ENCODE results near the gene DUSP9. TPM values are rescaled to one million over a fixed set of nuclear protein-coding genes. Genes with fewer than 3 reads are reported as not detected.
A peak's percentile ranks its signal among the peaks of the same experiment; 100 is the strongest.
"Not testable (repeated sequence)": the region's sequence is repeated elsewhere in the genome, so short reads cannot be mapped to it uniquely, and the experiment has no call there.

DUSP9 gene
- polyA plus RNA-seq, 1 donor, result 0.14 TPM

GRCh38 chrX:153673428-153674218, 26.6 kb downstream of the DUSP9 start, which contains the start of gene PNCK:
Gene PNCK (minus strand): TSS chrX:153673813. CDS start chrX:153673076, 737 bp downstream.
- no peak for DNase-seq

DNA sequence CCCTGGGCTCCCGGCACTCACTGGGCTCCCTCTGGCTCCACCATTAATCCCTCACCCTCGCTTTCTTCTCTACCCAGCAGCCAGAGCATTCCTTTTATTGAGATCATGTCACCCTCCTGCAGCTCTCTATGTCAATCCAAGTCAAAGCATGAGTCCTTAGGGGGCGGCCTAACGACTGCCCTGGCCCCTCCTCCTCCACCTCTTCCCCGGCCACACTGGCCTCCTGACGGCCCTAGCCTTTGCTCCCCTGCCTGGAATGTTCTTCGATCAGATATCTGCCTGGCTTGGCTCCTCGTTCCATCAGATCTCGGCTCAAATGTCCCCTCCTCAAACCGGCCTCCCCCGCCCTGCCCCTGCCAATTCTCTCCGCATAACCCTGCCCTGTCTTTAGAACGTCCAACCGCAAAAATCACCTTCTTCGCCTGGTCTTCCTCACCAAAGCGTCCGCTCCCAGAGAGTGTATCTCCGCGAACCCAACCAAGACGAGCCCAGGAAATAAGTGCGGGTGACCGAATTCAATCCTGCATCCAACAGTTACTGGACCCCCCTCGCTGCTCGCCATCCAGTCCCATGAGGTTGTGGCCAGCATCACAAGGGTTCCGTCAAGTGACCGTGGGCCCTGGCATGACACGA, 27.3 kb downstream of the DUSP9 start:
- no peak for DNase-seq

- DNase-seq, result no peak
Measured at GRCh38 chrX:153681175-153681574, 34.2 kb downstream of the DUSP9 start.

DNA sequence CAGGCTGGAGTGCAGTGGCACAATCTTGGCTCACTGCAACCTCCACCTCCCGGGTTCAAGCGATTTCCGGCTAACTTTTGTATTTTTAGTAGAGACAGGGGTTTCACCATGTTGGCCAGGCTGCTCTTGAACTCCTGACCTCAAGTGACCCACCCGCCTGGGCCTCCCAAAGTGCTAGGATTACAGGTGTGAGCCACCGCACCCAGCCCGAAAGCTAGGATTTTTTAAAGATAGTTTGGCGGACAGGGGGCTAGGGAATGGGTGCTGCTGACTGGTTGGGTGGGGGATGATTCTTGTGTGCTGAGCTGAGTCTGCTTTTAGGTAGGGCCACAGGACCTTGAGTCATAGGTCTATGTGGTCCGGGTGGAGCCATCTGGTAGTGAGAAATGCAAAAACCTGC, 36.5 kb downstream of the DUSP9 start:
- DNase-seq, result not testable (repeated sequence)

- DNase-seq, result no peak
Measured at GRCh38 chrX:153684467-153685155, 37.6 kb downstream of the DUSP9 start.

GRCh38 chrX:153685156-153685536, 38.1 kb downstream of the DUSP9 start:
- no peak for DNase-seq

DNA sequence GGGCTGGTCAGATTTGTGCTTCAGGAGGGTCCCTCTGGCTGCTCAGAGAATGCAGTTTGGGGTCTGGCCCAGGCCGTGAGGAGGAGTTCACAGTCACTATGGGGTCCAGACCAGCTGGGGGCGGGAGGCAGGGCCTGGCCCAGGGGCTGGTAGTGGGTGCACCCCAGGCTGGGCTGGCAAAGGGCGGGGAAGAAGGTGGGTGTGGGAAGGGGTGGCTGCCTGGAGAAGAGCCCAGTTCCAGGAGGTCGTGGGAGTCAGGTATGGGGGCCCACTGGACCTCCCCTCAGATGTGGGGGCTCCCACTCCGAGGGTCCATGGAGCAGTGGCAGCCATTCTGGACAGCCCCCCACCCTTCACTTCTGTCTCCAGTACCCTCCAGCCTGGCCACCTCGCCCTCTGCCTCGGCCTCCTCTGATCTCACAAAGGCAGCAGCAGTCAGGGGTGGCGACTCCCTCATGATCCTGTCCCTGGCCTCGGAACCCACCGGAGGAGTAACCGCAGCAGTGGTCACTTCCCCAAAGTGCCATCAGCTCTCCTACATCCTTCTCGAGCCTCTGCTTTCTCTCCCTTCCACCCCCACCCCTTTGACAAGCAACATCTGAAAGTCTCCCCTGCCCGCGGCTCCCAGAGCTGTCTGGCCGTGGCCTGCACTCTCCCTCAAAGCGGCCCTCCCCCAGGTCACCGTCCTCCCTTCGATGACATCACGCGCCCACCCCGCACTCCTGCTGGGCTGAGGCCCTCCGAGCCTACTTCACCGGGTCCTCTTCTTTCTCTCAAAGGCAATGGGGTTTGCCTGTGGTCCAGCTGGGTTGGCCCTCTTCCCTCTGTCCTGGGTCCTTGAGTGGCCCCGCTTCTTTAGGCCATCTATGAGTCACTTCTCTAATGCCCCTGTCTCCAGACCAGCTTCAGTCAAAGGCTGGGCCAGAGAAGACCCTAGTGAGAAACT, 39.0 kb downstream of the DUSP9 start:
- DNase-seq, result no peak

DNA sequence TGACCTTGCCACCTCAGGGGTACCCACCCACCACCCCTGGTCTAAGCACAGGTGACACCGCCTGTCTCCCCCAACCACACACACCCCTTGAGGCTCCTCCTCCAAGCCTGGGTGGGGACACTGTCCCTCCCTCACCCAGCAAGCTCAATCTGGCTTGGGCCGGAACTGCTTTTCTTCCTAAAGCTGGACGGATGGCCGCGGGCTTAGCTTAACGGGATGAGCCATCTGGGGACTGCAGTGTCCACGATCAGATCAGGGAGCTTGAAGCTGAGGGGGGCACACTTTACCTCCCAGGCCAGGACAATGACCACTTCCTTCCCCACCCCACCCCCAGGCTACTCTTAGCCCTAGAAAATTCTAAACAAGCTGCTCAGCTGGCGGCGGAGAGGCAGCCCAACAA, 39.7 kb downstream of the DUSP9 start:
- DNase-seq, result no peak

GRCh38 chrX:153687121-153688039, 40.4 kb downstream of the DUSP9 start, which contains the start of gene SLC6A8:
Gene SLC6A8 (plus strand): TSS chrX:153687926. CDS start chrX:153688575, 649 bp downstream.
- peak; percentile 65 for DNase-seq

GRCh38 chrX:153688071-153688470, 41.1 kb downstream of the DUSP9 start:
- no peak for DNase-seq

- DNase-seq, result no peak
Measured at GRCh38 chrX:153688506-153688905, 41.5 kb downstream of the DUSP9 start.

DNA sequence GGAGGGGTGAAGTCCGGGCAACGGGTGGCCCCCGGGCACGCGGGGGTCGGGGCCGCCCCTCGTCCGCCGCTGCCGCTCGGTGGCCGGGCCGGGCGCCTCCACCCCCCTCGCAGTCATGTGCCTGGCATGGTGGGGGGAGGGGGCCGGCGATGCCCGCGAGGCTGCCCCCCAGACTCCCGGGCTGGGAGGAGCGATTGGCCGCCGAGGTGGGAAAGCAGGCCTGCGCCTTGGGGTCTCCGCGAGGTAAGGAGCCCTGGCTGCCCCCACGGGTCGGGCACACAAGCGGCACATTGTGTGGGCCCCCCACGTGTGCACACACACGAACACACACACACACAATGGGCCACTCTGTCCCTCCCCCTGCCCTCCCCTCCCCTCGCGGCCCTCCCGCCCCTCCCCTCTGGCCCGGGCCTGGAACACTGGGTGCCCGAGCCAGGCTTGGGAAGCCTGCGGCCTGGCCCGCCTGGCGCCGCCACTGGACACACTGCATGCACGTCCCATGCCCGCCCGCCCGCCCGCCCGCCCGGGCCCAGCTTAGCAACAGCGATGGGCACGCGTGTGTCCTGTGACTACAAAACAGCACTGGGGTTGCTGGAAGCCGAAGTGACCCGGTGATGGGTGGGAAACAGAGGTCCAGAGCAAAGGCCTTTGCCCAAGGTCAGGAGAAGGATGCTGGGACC, 42.0 kb downstream of the DUSP9 start:
- no peak for DNase-seq

- DNase-seq, result no peak
Measured at GRCh38 chrX:153689654-153690465, 42.9 kb downstream of the DUSP9 start.

GRCh38 chrX:153690466-153690865, 43.5 kb downstream of the DUSP9 start:
- no peak for DNase-seq

DNA sequence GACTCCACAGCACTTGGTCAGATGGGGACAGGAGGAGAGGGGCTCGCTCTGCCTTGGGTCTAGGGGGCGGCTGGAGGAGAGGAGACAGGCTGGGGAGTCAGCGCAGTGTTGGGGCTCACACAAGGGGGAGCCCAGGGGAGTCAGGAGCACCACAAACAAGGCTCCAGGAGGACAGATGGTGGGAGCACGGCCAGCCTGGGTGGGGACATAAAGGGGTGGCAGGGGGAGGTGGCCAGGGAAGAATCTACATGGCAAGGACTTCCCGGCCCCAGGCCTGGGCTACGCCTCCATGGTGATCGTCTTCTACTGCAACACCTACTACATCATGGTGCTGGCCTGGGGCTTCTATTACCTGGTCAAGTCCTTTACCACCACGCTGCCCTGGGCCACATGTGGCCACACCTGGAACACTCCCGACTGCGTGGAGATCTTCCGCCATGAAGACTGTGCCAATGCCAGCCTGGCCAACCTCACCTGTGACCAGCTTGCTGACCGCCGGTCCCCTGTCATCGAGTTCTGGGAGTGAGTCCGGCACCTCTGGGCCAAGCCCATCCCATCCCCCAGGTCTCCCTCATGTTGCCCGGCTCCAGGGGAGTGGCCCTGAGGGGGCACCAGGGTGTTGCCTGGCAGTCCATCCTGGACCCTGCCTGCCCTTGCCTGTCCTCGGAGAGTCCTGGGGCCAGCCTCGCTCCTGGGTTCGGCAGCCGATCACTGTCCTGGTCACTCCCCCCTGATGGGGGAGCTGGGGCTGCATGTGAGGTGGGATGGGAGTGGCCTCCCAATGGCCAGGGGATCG, 44.2 kb downstream of the DUSP9 start:
- DNase-seq, result not testable (repeated sequence)

- DNase-seq, result no peak
Measured at GRCh38 chrX:153692003-153692402, 45.0 kb downstream of the DUSP9 start.

- DNase-seq, result no peak
Measured at GRCh38 chrX:153692611-153693156, 45.7 kb downstream of the DUSP9 start.

All from hindlimb muscle (tissue), 1 donor.